ENCODE data around the gene FAM50B.
A peak's percentile ranks its signal among the peaks of the same experiment; 100 is the strongest.
"Not testable (repeated sequence)": the region's sequence is repeated elsewhere in the genome, so short reads cannot be mapped to it uniquely, and the experiment has no call there.

Gene FAM50B

GRCh38 chr6:3850451-3851203, 1.5 kb downstream of the FAM50B start:
- no peak for DNase-seq

- no peak for DNase-seq
These were observed 2.7 kb downstream of the FAM50B start for GRCh38 chr6:3851839-3852238.

- DNase-seq, result no peak
These were observed 3.2 kb downstream of the FAM50B start for GRCh38 chr6:3852391-3852790.

- no peak for DNase-seq
These were observed 6.7 kb downstream of the FAM50B start for GRCh38 chr6:3855866-3856265.

GRCh38 chr6:3856576-3856975, 7.4 kb downstream of the FAM50B start:
- no peak for DNase-seq

GRCh38 chr6:3857468-3858456, 8.6 kb downstream of the FAM50B start:
- no peak for DNase-seq

- DNase-seq, result no peak
These were observed 10.8 kb downstream of the FAM50B start for GRCh38 chr6:3859878-3860552.

GRCh38 chr6:3861424-3861823, 12.3 kb downstream of the FAM50B start:
- no peak for DNase-seq

GRCh38 chr6:3862038-3862437, 12.9 kb downstream of the FAM50B start:
- DNase-seq, result no peak

GRCh38 chr6:3863322-3863721, 14.1 kb downstream of the FAM50B start:
- not testable (repeated sequence) for DNase-seq

- no peak for DNase-seq
These were observed 16.3 kb downstream of the FAM50B start for GRCh38 chr6:3865463-3865862.

- DNase-seq, result no peak
These were observed 18.7 kb downstream of the FAM50B start for GRCh38 chr6:3867641-3868502.

GRCh38 chr6:3868544-3868943, 19.4 kb downstream of the FAM50B start:
- no peak for DNase-seq

GRCh38 chr6:3869284-3869631, 20.1 kb downstream of the FAM50B start:
- DNase-seq, result no peak

- peak; percentile 22 for DNase-seq
These were observed 20.7 kb downstream of the FAM50B start for GRCh38 chr6:3869632-3870527.

GRCh38 chr6:3870528-3870925, 21.4 kb downstream of the FAM50B start:
- no peak for DNase-seq

GRCh38 chr6:3871515-3871914, 22.3 kb downstream of the FAM50B start:
- DNase-seq, result no peak

- DNase-seq, result no peak
These were observed 22.8 kb downstream of the FAM50B start for GRCh38 chr6:3871939-3872338.

GRCh38 chr6:3872370-3872854, 23.2 kb downstream of the FAM50B start:
- DNase-seq, result no peak

- DNase-seq, result no peak
These were observed 23.9 kb downstream of the FAM50B start for GRCh38 chr6:3873051-3873450.

- DNase-seq, result no peak
These were observed 24.9 kb downstream of the FAM50B start for GRCh38 chr6:3874069-3874468.
